Measurements from ENCODE around the gene NFE2.
"Not testable (repeated sequence)": the region's sequence is repeated elsewhere in the genome, so short reads cannot be mapped to it uniquely, and the experiment has no call there.

Gene NFE2

DNA sequence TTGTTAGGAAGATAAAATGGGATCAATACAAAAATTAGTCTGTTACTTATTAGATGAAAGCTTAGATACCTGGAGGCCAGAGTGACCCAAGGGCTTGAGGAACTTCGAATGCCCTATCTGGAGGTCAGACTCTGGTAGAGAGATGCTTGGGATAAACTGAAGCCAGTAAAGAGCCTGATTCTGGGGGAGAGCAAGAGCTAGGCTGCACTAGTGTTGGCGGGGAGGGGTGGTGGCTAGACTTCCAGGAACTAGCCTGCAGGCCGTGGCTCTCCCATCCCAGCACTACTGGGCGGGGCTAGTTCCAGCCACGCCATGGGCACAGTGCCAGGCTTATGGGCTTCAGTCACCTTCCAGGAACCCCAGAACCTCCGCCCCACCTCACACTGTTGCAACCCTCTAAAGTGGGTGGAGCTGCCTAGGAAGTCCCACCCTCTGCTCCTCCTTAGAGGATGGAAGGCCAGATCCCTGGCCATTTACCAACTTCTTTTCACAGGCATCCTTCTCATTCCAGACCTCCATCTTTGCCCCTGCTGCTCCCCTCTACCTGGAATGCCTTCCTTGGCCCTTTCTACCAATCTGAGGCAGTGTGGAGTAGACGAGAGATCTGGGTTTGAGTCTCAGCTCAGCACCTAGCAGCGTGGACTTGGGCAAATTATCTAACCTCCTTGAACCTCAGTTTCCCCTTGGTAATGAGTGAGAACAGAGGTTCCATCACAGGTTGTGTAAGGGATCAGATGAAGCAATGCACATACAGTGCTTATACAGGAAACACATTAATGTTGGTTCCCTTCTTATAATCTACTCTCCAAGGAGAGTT is 6.3 kb upstream of the NFE2 start:
- DNase-seq = peak; percentile 22

DNA sequence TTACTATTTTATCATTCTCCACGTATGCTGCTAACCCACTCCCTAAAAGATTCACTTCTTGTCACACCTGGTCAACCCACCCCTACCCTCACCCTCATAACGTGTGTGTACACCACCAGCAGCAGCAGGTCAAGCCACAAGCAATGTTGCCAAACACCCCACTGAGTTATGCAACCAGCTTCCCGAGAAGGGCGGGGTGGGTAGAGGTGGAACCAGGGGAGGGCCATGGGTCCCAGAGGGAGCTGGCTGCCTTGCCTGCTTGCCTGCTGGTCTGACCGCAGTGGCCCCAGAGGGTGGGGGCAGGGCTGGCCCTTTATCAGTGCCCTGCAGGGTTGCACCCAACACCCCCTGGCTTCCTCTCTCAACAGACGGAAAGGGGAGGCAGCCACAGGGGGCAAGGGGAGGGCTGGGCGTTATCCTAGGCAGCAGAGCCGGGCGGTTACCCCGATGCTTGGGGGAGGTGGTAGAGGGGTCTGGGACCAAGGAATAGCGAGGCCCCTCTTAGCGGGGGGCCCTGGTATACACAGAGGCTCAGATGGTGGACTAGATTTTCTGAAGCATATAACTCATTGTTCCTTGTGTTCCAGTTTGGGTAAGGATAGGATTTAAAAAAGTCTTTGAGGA is 3.5 kb upstream of the NFE2 start:
- peak; percentile 39 for DNase-seq

DNA sequence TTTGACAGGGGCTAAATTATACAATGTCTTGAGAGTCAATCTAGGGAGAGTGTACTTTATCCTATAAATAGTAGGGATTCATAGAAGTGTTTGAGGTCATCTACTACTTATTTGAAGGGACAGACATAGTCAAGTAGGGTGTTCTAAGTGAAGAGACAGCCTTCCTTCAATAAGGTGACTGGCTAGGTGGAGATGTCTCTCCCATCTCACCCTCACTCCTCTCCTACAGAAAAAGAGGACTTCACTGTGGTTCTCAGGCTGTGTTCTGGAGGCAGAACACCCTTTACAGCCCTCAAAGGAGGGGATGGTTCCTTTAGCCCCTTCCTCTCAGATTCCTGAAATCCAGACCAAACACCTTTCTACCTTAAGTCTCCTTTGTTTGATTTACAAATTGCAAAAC is 2.8 kb upstream of the NFE2 start:
- DNase-seq = no peak

DNA sequence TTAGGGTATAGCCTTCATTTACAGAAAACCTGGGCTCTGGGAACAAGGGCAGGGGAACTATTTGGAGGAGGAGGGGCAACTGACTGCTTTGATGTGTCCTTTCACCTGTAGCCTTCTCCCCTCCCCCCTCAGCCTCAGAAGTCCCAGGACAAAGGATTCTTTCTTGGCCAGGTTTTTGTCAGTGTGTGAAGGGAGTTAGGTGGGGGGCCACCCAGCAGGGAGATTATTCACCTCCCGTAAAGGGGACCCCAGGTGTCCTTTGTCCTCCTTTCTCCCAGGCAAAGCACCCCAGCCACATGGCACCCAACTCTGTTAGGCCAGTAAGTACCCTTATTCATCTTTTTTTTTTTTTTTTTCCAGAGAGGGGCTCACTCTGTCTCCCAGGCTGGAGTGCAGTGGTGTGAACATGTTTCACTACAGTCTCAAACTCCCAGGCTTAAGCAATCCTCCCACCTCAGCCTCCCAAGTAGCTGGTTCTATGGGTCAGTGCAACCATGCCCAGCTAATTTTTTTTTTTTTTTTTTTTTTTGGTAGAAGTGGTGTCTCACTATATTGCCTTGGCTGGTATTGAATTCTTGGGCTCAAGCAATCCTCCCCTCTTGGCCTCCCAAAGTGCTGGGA is 723 bp upstream of the NFE2 start:
- DNase-seq = no peak

DNA sequence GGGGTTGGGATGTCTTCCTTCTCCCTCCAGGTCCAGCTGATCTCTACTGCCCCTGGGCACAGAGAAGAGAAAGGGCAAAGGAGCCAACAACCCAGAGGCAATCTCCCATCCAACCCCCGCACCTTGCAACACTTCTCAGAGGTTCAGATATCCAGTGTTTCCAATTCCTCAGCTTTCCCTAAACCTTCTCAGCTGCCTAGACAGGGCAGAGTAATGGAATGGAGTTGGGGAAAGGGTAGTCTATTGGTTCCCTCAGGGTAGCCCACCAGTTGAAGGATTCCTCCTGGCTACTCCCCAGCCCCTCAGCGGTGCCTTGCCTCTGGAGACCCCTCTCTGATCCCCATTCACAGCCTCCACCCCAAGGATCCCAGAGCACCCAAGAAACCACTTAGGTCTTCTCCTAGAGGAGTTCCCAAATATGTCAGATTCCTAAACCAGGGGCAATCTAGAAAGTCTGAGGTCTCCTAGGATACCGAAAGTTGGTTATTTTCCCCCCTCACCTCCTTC is 537 bp downstream of the NFE2 start:
- no peak for DNase-seq

DNA sequence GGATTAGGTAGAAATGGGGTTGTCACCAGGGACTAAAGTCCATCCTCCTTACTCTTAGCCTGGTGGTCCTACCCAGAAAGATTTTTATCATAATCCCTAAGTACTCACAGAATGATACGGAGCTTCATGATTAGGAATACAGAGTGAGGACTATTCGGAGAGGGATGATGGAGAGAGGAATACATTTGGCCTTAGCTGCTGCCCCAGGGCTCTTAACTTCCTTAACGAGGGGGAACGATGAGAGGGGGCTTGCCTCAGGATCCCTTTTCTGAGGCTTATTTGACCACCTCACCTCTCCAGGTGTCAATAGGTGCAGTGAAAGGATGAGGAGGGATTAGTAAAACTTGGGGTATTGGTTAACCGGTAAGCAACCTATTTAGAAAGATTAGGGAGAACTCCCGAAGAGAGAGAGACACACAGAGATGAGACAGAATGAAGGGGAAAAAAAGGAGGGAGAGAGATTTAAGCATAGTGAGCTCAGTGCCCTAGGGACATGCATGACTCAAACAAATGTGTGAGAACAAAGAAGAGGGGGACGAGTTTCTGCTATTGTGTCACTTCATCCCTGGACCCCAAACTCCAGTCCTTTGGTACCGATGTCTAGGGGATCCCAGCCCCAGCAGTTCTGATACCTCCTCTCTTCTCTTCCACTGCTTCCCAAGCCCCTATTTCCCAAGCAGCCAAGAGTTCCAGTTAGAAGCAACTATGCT is 1.1 kb downstream of the NFE2 start:
- peak; percentile 64 for DNase-seq

DNA sequence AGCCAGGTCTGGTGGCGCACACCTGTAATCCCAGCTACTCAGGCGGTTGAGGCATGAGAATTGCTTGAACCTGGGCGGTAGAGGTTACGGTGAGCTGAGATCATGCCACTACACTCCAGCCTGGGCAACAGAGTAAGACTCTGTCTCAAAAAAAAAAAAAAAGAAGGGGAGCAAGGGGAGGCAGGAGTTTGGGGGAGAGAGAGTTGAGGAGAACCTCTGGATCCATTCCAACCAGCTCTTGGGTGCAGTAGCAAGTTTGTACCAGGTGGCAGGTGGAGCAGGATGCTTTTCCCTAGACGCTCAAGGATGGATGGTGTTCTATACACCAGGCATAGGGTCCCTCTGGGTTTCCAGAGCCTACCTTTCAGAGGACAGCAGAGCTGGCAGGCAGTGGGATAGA is 1.9 kb downstream of the NFE2 start:
- no peak for DNase-seq

DNA sequence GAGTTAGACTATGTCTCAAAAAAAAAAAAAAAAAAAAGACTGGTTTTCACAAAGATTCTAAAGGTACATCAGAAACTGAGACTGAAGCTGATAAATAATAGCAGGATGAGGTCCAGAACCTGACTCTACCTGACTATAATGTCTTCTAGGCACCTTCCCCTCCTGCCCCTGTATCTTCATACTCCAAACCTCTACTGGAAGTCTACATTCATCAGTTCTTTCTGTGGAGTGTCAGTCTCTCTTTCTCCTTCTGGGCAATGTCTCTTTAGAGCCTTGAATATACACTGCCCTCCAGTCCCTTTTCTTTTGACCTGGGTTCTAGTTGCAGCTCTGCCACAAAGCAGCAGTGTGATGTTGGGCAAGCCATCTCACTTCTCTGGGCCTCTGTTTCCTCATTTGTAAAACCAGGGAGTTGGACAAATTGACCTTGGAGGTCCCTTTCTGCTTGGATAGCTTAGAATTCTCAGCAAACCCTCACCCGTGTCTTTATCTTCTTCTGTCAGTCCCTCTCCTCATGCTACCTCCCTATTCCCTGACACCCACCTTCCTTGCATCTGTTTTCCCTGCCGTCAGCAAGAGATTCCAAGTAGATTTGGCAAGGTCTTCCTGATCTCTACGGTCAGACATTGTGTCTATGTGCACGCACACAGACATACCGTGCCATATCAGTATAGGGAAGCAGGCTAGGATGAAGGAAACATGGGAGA is 4.3 kb downstream of the NFE2 start:
- DNase-seq = no peak

DNA sequence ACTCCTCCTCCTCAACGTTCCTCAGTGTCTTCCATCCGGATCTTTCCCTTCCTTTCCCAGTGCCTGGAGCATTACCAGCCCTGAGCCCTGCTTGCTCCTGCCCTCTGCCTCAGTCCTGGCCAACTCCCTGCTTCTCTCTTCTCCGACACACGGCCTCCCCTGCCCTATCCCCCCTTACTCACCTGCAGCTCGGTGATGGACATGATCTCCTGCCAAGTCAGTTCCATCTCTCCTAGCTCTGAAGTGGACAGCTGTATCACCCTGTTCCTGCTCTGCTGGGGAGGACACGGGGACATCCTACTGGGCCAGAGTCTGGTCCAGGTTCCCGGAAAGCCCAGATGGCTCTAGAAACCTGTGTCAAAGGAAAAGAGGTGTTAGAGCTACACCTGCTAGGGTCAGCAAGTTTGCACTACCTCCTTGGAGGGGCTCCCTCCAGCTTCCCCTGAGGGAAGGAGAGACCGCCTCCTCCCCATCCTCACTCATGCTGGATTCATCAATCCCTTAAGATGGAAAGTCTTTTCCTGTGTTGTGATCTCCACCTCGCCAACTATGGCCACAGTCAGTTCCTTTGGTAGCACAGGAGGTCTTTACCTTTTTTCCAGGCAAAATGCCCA is 5.8 kb downstream of the NFE2 start:
- DNase-seq = no peak

DNA sequence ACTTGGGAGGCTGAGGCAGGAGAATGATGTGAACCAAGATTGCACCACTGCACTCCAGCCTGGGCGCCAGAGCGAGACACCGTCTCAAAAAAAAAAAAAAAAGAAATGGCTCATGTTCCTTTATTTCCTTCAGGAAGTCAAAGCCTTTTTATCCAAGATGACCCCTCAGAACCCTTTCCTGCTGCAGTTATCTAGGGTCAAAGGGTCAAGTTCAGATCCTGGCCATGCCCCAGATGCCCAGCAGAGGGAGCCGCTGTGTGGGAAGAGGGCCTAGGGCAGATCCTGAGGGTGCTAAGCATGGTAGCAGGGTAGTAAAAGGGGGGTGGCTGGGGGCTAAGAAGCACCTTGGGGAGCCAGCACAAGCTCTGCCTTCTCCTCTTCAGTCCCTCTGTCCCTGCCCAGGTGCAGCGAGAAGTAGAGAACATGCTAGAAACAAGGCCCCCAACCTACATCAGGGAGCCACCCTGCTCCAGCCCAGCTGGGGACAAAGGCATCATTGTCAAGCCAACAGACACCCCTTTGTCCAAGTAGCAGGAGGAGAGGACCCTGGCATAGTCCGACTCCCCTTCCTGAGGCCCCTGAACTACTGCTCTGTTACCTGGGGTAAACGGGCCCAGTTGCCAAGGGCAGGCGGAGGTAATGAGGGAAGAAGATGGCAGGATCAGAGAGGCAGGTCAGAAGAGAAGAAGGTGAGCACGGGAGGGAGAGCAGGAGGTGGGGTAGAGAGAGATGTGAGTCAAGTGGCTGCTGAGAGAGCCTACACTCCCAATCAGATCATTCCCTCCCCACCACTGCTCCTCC is 6.5 kb downstream of the NFE2 start:
- peak; percentile 28 for DNase-seq

DNA sequence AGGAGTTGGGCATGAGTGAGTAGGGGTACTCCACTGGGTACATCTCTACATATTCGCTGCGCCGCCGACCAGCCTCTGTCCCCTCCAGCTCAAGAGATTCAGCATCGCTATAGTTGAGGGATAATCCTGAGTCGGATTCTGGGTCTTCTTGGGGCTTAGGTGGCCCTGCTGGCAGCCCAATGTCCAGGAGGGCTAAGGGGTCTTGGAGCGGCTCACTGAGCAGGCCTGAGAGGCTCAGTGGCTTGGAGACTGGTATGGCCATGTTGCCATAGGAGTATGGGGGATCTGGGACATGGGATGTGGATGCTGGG is 7.9 kb downstream of the NFE2 start:
- no peak for DNase-seq

DNA sequence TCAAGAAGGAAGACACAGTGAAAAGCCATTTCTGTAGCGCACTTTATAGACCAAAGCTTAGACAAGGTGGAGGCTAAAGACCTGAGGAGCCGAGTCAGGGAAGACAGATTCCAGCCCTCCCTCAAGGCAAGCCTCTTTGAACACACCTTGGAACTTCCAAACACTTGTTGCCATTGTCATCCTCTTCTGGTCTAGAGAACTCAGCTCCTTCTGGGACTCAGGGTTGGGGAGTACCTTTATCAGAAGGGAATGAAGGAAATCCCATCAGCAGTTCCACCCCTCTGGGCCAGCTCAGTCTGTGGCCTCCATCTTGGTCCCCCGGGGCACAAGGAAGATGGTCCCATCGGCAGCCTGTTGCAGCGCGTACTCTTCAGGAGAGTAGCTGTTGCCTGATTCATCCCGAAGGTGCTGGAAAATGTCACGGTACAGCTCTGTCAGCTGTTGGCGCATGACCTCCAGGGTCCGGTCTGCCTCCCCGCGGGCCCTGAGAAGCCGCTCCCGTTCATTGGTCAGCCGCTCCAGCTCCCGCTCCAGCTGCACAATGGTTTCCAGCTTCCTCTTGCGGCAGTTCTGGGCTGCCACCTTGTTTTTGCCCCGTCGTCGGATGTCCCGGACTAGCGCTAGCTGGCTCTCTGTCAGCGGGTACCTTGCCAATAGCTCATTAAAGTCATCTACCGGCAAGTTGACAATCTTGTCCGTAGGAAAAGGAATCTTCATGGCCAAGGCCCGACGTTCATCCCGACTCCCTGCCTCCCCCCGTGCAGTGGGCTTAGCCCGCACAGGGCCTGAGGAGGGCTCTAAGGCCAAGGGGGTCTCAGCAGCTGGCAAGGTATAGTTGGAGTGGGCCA is 8.5 kb downstream of the NFE2 start:
- no peak for DNase-seq

DNA sequence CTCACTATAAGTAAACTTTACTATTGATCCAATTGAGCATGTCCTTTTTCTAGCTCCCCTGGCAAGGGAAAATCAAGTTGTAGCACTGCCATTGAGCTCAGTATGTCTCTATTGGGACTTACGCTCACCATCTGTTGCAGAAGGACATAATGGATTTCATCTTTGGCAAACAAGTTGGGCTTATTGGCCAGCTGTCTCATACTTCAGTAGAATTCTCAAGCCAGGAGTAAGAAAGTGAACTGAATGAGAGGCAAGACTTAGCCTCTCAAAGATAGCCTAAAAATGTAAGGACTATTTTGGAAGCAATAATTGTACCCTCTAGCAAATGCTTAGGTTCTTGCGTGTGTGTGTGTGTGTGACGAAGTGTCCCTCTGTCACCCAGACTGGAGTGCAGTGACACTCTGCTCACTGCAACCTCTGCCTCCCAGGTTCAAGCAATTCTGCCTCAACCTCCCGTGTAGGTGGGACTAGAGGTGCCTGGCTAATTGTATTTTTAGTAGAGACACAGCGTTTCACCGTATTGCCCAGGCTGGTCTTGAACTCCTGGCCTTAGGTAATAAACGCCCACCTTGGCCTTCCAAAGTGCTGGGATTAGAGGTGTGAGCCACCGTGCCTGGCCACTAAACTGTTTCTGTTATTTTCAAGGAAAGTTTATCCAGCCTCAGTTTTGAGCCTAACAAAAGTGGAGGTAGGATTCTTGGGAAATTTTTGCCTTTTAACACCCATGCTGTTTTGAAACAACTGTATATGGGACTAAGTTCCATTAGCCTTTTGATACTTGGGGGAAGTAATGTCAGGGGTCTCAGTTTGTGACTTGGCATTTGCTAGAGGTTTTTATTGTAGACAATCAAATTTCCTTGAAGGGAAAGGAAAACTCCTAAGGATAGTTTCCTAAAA is 13.3 kb downstream of the NFE2 start:
- no peak for DNase-seq

DNA sequence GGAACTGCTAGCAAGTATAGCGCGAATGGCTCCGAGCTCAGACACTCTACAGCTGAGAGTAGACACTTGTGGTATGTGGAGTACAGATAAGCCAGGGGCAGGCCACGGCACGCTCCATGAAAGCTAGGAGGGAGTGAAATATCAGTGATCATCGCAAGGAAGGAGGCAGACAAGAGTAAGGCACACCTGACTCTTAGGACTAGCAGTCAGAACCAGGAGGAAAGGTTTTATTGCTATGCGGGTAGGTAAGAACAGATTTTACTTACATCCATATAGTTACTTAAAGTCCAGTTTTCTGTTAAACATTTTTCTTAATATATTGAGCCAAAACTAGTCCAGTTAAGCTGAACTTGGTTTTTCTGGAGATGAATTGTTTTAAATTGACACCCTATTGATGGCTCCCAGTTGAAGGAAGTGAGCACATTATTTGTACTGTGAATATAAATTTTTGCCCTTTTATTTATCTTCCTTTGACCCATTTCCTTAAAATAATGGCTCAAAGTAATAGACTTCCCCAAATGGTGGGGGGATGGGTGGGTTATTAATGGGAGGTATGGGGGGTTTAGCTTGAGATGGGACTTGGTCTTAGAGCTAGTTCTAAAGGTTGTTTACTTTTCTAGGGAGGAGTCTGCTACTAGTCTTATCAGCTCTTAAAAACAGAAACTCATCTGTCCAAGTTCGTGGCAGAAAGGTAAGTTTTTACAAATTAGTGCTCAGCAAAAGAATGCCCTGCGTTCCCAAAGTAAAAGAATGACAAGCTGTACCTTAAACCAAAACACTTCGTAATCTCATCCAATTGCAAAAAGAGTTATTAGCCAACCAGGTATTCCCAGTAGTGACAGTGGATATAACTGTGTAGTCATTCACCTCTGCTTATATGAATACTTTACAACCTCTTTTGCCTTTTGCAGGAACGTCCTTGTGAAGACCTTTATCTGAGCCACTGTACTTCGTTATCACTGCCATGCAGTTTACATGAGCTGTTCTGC is 14.5 kb downstream of the NFE2 start:
- no peak for DNase-seq

DNA sequence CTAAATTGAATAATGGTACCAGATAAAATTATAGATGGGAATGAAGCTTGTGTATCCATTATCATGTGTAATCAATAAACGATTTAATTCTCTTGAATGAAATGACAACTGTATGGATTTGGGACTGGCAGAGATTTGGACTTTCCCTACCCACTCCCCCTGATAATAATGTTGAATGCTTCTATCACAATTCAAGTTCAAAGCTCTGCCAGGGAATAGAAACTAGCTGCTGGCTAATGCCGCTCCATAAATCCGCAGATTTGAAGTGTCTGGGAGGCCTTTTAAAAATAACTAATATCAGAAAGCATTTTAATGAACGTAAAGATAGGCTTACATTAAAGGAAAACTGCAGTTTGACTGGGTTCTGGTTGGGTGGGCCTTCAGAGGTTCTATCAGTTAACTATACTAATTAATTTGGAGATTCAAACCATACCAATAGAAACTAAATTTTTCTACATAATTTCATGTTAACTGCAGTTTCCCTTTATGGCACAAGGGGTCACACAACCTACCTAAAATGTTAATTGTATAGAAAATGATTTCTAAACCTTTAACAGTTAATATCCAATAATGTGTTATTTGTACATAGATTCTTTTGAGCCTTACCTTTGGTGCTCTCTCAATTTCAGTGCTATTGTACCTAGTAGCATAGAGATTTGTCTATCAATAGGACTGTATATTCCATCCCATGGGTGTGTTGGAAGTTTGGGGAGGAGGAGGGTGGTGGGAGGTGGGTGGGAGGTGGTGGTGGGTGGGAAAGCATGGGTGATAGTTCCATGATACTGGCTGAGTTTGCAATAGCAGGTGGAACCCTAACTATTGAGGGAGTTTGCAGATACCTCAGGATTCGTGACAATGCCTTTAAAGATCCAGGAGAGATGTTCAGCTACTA is 15.4 kb downstream of the NFE2 start:
- DNase-seq = peak; percentile 10

DNA sequence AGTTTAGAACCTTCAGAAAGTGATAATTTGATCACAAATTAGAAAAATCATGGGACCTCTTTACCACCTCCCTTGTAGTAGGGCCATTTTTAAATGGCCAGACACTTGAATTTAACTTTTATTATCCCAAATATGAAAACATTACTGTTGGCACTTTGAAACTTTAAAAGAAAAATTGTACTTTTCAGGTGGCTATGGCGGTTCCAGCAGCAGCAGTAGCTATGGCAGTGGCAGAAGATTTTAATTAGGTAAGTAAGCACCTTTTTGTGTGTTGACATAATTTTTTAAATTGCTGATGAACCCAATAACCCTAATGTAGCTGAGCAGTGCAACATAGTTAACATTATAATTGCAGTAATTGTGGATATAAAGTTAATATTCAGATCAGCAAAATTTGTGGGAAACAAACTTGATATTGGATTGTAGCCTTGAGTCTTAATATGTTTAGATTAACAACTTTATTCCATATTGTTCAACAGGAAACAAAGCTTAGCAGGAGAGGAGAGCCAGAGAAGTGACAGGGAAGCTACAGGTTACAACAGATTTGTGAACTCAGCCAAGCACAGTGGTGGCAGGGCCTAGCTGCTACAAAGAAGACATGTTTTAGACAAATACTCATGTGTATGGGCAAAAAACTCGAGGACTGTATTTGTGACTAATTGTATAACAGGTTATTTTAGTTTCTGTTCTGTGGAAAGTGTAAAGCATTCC is 16.6 kb downstream of the NFE2 start:
- DNase-seq = not testable (repeated sequence)
